ENCODE results near the gene OR4X2.
"Not testable (repeated sequence)": the region's sequence is repeated elsewhere in the genome, so short reads cannot be mapped to it uniquely, and the experiment has no call there.

The OR4X2 gene, protein sequence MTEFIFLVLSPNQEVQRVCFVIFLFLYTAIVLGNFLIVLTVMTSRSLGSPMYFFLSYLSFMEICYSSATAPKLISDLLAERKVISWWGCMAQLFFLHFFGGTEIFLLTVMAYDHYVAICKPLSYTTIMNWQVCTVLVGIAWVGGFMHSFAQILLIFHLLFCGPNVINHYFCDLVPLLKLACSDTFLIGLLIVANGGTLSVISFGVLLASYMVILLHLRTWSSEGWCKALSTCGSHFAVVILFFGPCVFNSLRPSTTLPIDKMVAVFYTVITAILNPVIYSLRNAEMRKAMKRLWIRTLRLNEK

DNA sequence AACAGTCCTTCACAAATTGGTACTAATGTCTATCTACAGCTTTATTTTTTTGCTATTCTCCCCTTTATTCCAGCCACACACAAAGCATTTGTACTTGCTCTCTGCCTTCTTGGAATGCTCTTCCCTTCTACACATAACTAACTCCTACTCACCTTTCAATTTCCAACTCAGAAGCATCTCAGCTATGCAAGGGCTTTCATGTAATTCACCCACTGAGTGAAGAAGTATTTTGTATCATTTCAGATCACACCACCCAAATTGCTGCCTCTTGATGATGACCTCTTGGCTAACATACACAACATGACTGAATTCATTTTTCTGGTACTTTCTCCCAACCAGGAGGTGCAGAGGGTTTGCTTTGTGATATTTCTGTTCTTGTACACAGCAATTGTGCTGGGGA, at the start of gene OR4X2:
OR4X2 (plus strand) TSS at position 301 of the 400 bp plus-strand sequence; CDS start at position 301, 0 bp downstream.
- DNase-seq = no peak

DNA sequence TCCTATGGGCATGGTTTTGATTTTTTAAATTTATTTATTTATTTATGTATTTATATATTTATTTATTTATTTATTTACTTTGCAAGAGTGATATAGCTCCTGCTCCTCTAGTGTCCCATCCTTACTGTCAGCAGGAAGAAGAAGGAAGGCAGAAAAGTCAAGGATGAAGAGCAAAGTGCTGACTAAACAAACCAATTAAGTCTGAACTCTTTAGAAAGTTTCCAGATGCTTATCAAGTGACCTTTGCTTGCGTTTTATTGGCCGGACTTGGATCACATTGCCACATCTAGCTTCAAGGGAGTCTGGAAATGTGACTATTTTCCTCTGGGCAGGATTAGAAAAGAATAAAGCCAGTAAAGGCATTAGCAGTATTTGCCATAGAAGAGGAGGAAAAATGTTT, 37.0 kb upstream of the OR4X2 start:
- no peak for DNase-seq

DNA sequence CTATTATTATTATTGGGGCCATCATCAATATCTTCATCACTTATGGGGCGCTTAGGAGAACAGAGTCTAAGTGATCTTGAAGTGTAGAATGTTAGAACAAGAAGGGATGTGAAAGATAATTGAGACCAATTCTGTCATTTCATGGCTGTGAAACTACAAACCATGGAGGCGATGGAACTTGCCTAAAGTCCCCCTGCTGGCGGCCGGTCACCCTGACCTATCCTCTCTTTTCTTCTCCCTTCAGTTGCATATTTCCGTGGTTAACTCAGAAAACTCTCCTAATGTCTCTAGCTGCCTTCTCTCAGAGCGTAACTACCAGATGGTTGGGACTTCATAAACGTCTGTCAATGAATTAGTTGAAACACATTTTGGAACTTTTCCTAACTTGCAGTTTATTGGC, 34.9 kb upstream of the OR4X2 start:
- no peak for DNase-seq

DNA sequence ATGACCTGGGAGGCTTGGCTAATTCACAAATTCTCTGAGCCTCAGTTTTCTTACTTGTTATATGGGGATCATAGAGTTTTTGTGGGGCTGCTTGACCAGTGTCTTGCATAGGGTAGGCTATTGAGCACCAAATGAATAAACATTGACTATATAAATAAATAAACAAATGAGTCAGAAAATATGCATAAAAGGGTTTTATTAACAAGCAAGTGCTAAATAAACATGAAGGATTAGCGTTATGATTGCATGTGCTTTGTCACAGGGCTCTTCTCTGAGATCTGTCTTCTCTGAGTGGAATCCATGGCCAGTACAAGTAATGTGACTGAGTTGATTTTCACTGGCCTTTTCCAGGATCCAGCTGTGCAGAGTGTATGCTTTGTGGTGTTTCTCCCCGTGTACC, 28.4 kb upstream of the OR4X2 start, which contains the start of gene OR4B1:
OR4B1 (plus strand) TSS at position 301 of the 400 bp plus-strand sequence; CDS start at position 301, 0 bp downstream.
- no peak for DNase-seq

DNA sequence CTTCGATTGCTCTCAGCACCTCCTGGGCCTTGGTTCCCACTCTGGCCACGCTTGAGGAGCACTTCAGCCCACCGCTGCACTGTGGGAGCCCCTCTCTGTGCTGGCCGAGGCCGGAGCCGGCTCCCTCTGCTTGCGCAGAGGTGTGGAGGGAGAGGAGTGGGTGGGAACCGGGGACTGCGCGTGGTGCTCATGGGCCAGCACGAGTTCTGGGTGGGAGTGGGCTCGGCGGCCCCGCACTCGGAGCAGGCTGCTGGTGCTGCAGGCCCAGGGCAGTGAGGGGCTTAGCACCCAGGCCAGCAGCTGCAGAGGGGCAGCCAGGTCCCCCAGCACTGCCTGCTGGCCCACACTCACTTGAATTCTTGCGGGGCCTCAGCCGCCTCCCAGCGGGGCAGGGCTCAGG, 16.1 kb upstream of the OR4X2 start:
- no peak for DNase-seq

DNA sequence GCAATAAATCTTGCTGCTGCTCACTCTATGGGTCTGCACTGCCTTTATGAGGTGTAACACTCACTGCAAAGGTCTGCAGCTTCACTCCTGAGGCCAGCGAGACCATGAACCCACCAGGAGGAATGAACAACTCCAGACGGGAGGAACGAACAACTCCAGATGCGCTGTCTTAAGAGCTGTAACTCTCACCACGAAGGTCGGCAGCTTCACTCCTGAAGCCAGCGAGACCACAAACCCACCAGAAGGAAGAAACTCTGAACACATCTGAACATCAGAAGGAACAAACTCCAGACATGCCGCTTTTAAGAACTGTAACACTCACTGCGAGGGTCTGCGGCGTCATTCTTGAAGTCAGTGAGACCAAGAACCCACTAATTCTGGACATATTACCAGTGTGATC, 14.8 kb upstream of the OR4X2 start:
- DNase-seq = not testable (repeated sequence)

DNA sequence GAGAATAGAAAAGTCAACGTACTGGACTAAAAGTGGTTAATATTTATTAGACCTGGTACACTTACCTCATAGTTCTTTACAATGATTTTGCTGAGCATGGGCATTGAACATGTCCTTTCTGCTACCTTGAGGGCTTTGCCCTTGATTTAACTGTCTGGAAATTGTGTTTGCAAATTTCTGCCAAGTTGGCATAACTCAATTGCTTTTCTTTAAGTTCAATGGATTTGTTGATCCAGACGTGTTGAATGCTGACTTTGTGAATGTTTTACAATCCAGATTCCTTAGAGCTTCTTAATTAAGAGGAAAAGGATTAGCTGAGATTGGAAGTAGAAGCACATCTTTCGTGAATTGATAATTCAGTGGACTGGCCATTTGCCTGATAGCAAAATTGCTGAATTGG, 7.2 kb upstream of the OR4X2 start:
- DNase-seq = no peak

DNA sequence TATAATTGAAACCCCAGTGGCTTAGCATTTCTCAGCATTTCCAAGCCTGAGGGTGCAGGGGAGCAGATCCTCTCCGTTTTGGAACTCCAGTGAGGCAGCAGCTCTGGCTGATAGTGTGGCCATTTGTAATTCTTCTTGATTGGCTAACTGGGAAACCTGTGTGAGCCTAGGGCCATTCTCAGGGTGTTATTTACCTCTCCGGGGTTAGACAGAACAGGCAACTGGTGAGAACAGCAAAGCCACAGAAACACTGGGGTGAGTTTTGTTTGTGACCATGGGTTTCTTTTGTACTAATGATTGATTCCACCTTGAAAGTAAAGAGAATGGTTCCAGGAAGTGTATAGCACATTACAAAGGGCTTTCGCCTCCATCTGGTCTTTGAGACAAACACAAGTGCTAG, 2.4 kb upstream of the OR4X2 start:
- DNase-seq = no peak

DNA sequence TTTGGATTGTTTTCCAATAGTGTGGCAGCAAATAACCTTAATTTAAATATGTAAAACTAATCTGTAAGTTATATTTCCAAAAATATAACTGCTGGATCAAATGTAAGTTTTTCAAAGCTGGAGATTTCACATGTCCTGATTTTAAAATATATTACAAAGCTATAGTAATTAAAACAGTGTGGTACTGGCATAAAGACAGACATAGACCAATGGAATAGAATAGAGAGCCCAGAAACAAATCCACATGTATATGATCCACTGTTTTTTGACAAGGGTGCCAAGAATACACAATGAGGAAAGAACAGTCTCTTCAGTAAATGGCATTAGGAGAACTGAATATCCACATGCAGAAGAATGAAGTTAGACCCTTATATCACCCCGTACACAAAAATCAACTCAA, 4.0 kb downstream of the OR4X2 start:
- no peak for DNase-seq

DNA sequence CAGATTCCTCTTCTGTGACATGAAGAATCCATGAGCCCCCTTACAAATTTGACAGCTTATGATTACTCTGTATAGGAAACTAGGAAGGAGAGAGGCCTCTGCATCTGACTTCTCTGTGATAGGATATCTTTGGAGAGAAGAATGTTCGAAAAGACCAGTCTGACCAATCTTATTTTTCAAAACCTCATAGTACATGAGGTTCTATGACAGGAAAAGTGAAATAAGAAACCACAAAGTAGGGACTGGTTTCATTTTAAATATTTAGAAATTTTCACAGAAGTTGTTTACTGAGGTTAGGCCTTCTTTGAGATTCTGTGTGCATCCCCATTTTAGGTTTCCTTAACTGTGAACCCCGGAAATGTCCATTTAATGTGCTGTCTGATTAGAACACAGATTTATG, 16.7 kb downstream of the OR4X2 start:
- no peak for DNase-seq

DNA sequence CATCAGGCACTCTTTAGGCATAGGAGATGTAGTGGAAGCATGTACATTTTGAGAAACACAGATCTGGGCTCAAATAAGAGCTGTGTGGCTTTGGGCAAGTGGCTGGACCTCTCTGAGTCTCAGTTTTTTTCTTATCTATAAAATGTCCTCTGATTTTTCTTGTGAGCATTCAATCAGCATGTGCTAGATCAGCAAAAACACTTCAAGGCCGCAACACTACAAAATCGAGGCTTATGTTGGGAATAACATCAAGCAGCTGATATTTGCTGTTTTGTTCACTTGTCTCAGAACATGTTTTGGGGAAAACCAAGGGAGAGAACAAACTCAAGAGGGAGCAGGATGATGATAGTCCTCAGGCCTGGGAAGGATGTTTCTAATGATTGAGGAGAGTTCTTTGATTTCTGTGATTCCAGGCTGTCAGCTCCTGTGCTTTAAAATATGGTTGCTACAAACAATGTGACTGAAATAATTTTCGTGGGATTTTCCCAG, 18.6 kb downstream of the OR4X2 start, which contains the start of gene OR4X1:
OR4X1 (plus strand) TSS at position 439 of the 489 bp plus-strand sequence; CDS start at position 439, 0 bp downstream.
- DNase-seq = no peak

DNA sequence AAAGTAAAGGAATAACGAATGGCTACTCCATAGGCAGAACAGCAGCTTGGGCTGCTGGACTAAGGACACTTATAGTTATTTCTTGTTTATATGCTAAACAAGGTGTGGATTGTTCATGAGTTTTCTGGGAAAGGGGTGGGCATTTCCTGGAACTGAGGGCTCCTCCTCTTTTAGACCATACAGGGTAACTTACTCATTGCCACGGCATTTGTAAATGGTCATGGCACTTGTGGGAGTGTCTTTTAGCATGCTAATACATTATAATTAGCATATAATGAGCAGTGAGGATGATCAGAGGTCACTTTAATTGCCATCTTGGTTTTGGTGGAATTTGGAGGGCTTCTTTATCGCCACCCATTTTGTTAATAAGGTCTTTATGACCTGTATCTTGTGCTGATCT, 25.7 kb downstream of the OR4X2 start:
- no peak for DNase-seq

DNA sequence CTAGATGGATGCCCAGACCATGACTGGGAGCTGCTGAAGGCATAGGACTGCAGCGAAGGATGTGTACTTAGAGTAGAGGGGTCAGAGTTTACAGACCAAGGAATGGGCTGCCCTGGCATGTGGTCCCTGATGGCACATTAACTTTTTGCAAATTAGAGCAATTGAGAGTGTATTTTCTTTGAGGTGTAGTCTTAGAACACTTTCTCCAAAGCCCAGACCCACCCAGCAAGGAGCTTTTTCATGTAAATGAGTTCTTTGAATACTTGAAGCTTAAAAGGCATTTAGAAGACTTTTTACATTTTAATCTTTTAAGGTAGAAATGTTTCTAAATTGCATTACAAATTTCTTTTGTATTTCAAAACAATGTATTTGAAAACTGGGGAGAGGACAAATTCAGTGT, 27.7 kb downstream of the OR4X2 start:
- DNase-seq = no peak

All from NCI-H1092 (cell line).